Bone marrow (tissue), 2 donors: Measurements from ENCODE around the gene PEX7.
"Not testable (repeated sequence)": the region's sequence is repeated elsewhere in the genome, so short reads cannot be mapped to it uniquely, and the experiment has no call there.

Experiments
- DNase-seq, 2 donors: peaks; one replicate each; lab custom pipeline; 2025; lab: John Stamatoyannopoulos, UW

Gene PEX7

GRCh38 chr6:136840276-136841001 is 18.0 kb downstream of the PEX7 start:
- DNase-seq, result no peak

DNA sequence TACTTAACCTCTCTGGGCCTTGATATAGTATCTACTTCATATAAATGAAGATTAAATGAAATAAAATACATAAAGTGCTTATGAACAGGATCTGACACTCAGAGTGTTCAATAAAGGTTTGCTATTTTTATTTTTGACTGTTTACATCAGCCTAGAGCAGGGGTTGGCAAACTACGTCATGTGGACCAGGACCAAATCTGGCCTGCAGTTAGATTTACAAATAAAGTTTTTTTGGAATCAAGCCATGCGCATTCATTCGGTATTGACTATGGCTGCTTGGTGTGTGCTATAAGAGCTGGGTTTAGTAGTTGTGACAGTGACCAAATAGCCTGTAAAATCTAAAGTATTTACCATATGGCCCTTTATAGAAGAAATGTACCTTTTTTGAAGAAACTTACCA is 20.8 kb downstream of the PEX7 start:
- DNase-seq, result no peak

DNA sequence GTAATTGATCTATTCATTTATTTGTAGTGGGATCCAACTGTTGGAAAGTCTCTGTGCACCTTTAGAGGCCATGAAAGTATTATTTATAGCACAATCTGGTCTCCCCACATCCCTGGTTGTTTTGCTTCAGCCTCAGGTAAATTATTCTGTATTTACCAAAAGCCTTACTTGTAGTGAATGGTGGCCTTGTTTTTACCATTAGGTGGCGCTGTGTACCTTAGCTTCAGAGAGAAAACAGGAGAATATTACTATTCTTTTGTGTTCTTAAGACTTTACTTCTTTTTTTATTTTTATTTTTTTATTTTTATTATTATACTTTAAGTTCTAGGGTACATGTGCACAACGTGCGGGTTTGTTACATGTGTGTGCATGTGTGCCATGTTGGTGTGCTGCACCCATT is 23.7 kb downstream of the PEX7 start:
- DNase-seq, result peak in 1 of 2 donors; percentile 42

DNA sequence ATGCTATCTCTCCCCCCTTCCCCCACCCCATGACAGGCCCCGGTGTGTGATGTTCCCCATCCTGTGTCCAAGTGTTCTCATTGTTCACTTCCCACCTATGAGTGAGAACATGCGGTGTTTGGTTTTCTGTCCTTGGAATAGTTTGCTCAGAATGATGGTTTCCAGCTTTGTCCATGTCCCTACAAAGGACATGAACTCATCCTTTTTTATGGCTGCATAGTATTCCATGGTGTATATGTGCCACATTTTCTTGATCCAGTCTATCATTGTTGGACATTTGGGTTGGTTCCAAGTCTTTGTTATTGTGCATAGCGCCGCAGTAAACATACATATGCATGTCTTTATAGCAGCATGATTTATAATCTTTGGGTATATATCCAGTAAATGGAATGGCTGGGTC is 24.1 kb downstream of the PEX7 start:
- not testable (repeated sequence) for DNase-seq

GRCh38 chr6:136849979-136850563 is 27.7 kb downstream of the PEX7 start:
- not testable (repeated sequence) for DNase-seq

DNA sequence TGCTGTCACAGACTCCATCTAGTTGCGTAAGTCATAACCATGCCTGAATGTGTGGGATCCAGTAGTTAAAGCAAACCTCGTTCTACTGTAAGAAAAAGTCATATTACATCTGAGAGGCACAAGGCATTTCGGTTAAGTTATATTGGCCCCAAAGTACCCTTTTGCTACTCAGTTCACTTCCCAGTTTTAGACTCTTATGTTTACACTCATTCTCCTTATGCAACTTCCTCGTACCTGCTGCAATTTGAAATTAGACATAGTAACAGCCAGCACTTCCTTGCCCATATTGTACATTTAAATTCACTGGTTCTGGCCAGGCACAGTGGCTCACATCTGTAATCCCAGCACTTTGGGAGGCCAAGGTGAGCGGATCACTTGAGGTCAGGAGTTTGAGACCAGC is 37.0 kb downstream of the PEX7 start:
- DNase-seq, result peak in 1 of 2 donors; percentile 25

- DNase-seq, result no peak
Observed at GRCh38 chr6:136860043-136860442, 37.7 kb downstream of the PEX7 start.

GRCh38 chr6:136862662-136863061 is 40.3 kb downstream of the PEX7 start:
- DNase-seq, result no peak

- no peak for DNase-seq
Observed at GRCh38 chr6:136863752-136864151, 41.4 kb downstream of the PEX7 start.

DNA sequence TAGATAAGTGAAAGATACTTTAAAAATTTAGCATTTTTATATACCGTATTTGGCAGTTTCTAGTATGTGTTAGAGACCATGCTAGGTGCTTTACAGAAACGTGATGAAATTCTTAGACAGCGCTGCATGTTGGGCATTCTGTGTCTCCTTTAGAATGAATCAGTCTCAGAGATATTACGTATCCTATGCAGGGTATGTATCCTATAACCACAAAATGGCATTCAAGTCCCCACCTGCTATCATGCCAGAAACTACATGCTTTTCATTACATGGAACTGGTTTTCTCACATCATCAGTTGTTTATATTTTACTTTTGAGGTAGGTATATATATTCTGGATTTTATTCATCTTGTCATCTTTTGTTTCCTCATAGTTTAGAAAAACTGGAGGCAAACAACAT is 42.3 kb downstream of the PEX7 start:
- no peak for DNase-seq

DNA sequence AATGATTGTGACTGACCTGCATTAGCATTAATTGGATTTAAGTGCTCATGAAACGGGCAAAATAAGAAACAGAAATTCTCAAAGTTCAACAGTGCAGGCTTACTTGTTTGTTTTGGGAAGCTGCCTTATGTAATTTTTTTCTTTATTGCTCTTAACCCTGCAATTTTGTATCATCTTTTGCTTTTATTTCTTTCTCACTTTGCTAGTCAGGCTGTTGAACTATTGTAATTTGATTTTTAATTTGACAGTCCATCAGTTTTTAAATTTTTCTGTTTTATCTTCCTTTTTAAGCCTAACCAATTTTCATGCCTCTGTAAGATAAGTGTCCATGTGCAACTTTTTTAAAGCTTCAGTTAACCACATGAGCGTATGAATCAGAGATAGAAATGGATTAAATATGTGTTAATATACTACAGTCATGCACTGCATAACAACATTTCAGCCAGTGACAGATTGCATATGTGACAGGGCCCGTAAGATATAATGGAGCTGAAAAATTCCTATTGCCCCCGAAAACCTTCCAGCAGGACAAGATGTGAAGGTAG is 44.6 kb downstream of the PEX7 start:
- no peak for DNase-seq

- DNase-seq, result no peak
Observed at GRCh38 chr6:136869451-136869850, 47.1 kb downstream of the PEX7 start.

DNA sequence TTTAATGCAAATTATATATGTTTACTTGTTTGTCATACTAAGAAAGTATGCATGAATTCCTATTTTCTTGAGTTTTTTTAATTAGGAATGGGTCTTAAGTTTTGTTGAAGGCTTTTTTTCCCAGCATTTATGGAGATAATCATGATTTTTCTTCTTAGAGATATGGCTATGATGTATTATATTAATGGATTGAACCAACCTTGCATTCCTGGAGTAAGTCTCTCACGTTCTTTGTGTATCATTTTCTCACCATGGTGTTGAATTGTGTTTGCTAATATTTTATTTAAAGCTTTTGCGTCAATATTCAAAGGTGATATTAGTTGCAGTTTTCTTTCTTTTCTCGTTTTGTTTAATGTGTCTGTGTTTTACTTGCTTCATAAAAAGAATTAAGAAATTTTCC is 51.4 kb downstream of the PEX7 start:
- DNase-seq, result no peak

DNA sequence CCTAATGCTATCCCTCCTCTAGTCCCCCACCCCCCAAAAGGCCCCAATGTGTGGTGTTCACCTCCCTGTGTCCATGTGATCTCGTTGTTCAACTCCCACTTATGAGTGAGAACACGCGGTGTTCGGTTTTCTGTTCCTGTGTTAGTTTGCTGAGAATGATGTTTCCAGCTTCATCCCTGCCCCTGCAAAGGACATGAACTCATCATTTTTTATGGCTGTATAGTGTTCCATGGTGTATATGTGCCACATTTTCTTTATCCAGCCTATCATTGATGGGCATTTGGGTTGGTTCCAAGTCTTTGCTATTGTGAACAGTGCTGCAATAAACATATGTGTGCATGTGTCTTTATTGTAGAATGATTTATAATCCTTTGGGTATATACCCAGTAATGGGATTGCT is 54.1 kb downstream of the PEX7 start:
- not testable (repeated sequence) for DNase-seq

DNA sequence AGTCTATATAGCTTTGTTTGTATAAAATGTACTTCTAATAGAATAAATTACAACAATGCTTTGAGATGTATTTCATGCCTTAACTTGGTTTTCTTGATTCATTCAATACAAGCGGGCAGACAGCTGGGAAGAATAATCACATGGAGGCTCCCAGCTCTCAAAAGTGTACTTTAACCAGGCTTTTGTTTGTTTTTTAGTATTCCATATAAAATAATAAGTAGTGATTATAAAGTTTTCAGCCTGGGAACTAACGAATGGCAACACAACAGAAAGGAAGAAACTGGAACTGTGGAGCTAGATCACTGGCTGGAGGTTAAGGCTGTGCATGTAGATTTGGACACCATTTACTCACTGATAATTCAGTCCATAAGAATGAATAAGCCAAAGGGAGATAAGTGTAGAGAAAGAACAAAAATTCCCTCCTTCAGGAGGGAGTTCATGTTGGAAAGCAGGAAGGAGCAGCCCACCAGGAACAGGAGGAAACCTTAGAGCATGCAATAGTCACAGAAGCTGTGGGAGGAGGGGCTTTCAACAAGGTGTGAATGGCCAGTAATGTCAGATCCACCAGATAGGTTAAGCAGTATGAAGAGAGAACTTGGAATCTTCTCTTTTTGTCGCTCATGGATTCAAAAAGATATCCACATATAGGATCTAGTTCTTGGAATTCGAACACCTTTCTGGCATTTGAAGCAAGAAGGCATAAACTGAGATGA is 58.5 kb downstream of the PEX7 start:
- DNase-seq, result no peak

DNA sequence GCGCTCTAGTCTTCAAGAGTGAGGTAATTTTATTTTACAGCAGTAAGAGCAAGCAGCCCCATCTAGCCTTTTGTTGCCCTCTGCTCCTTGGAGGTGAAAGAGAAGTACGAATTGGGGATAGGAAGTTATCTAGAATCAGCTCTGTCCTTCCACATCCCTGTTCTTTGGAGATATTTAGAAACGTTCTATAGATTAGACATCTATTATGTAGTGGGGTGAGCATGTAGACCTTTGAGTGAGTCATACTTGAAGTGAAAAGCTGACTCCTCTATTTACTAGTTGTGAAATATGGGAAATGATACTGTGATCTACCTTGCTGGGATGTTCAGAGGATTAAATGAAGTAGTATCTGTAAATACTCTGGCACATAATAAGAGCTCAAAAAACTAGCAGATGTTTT is 63.7 kb downstream of the PEX7 start:
- no peak for DNase-seq

GRCh38 chr6:136887953-136888352 is 65.6 kb downstream of the PEX7 start:
- no peak for DNase-seq

DNA sequence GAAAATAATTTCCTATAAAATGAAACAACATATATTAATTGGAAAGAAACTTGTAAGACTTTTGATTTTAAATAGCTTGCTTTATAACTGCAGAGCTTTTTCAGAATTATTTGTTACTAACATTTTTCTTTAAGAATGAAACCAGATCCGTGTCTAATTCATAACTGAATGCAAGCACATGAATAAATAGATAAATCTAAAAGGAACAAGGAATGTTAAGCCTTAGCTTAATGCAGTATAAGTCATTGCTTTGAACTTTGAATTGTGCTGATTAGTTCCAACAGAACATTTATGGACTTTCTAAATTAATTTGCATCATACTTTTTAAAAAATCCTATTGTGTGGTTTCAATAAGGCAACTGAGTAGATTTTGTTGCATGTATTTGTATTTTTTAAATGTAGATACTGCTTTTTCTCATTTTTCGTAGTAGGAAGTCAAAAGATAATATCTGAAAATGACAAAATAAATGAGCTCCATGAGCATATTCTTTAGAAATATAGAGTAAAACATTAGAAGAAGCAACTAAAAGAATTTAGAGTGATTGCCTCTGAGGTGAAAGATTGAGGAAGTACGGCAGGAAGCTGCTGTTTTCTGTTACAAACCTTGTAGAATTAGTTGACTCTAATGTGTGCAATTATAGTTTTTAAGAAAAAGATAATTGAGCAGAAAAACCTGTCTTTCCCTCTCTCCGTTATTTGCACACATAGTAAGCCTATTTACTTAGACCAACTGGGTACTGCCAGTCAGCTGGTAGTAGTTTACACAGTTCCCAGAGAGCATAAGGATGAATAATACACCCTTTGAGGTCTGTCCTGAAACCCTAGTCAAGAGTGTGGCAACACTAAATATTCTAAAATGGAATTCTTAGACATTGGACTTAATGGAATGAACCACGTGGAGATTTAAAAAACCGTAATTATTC is 67.1 kb downstream of the PEX7 start:
- peak in 1 of 2 donors; percentile 30 for DNase-seq

DNA sequence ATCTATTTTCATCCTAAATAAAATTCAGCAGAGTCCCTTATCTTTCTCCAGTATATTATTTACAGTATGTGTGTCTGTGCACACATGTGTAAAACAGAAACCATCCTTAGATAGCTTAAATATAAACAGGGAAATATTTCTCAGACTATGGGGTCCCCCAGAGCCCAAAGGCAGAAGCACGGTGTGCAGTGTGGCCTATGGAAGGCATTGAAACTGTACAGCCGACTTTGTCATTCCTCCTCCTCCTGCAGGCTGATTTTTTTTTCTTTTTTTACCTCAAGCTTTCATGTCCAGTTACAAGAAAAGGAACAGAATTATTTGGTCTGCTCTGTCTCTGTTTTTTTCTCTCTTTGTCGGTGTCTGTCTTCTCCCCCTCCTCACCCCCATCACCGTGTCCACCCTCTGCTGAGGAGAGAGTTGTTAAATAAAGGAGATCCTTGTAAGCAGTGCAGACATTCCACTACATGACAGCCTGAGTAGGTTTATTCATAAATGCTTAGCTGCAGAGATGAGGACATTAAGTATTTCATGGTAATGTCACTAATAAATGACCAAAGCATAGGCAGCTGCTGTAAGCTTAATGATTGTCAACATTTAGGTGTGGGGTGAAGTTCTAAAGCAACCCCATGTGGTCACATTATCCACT is 67.9 kb downstream of the PEX7 start:
- no peak for DNase-seq

DNA sequence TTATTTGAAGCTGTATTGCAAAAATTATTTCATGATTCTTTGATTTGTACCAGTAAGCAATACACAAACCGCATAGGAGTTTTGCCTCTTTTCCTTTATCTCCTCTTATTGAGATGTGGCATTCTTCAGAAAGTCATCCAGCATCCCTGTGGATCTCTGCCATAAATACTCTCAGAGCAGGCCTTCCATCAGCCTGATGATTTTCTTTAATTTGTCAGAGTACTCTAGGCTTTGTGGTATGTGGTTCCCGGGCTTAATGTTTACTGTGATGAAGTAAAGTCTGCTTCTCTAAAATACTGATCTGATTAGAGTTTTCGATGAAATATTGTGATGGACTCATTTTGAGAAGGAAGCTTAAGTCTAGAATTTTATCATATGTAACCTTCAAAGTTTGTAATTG is 68.6 kb downstream of the PEX7 start:
- no peak for DNase-seq

GRCh38 chr6:136893187-136893586 is 70.8 kb downstream of the PEX7 start:
- peak in 1 of 2 donors; percentile 23 for DNase-seq
